Epidermal melanocyte (primary cell): ENCODE results near the gene RFNG.

Experiments
- DNase-seq: peaks from one replicate; pipeline ENCODE4 v3.0.0; 2011; ENCODE audit warnings: low spot score; ENCODE audit not compliant: insufficient read length

Gene RFNG

GRCh38 chr17:82051776-82052637 lies at the start of gene RFNG, which contains the start of gene GPS1:
Gene RFNG, minus strand, starts transcription at chr17:82051811. Its CDS starts 45 bp downstream, at chr17:82051766.
Gene GPS1, plus strand, starts transcription at chr17:82051898. Its CDS starts 34 bp downstream, at chr17:82051932.
- DNase-seq, result peak; percentile 88

- no peak for DNase-seq
These were observed 49.7 kb upstream of the RFNG start for GRCh38 chr17:82101301-82101715.

GRCh38 chr17:82100502-82101298 lies 49.1 kb upstream of the RFNG start:
- DNase-seq, result no peak

GRCh38 chr17:82098939-82099763 lies 47.5 kb upstream of the RFNG start:
- DNase-seq, result no peak

- peak; percentile 100 for DNase-seq
These were observed 46.7 kb upstream of the RFNG start, which contains the start of gene FASN for GRCh38 chr17:82098169-82098938. Gene FASN, minus strand, starts transcription at chr17:82098236. Its CDS starts 1,791 bp downstream, at chr17:82096445.

GRCh38 chr17:82097919-82098168 lies 46.2 kb upstream of the RFNG start:
- no peak for DNase-seq

GRCh38 chr17:82097184-82097918 lies 45.7 kb upstream of the RFNG start:
- peak; percentile 79 for DNase-seq

GRCh38 chr17:82096709-82097183 lies 45.1 kb upstream of the RFNG start:
- no peak for DNase-seq

- DNase-seq, result no peak
These were observed 44.4 kb upstream of the RFNG start for GRCh38 chr17:82095777-82096708.

GRCh38 chr17:82094931-82095776 lies 43.5 kb upstream of the RFNG start:
- DNase-seq, result no peak

GRCh38 chr17:82092995-82093751 lies 41.6 kb upstream of the RFNG start:
- no peak for DNase-seq

GRCh38 chr17:82092628-82092994 lies 41.0 kb upstream of the RFNG start:
- no peak for DNase-seq

- no peak for DNase-seq
These were observed 40.5 kb upstream of the RFNG start for GRCh38 chr17:82092094-82092586.

- DNase-seq, result no peak
These were observed 39.9 kb upstream of the RFNG start for GRCh38 chr17:82091264-82092066.

- no peak for DNase-seq
These were observed 39.1 kb upstream of the RFNG start for GRCh38 chr17:82090549-82091263.
